Breast epithelium (tissue), 4 donors: ENCODE results near the gene ELMOD1. TPM values are rescaled to one million over a fixed set of nuclear protein-coding genes. Genes with fewer than 3 reads are reported as not detected.

ENCODE experiments used
- DNase-seq, 2 donors: peaks; one replicate each; pipeline ENCODE4 v3.0.0-alpha.2; 2019; ENCODE audit warnings: low spot score in 2 of 2
- H3K27ac ChIP-seq, 2 donors: fragments of 200-600 bp; sonication (generic) in 1 of 2; one replicate each; pipeline ENCODE4 v1.5.1; 2016 to 2019; ENCODE audit warnings: mild to moderate bottlenecking in 1 of 2
- H3K27me3 ChIP-seq, 2 donors: fragments of 200-600 bp; sonication (generic) in 1 of 2; one replicate each; pipeline versions ENCODE4 v1.5.1 to v1.6.0; 2017 to 2019; ENCODE audit warnings: control low read depth in 1 of 2, mild to moderate bottlenecking in 1 of 2
- H3K36me3 ChIP-seq: fragments of 200-600 bp; one replicate; pipeline ENCODE4 v1.5.1; 2019
- H3K4me1 ChIP-seq, 2 donors: fragments of 200-600 bp; sonication (generic); one replicate each; pipeline ENCODE4 v1.5.1; 2016 to 2019; ENCODE audit warnings: control low read depth in 1 of 2
- H3K4me3 ChIP-seq, 3 donors: fragments of 200-600 bp; sonication (generic); 1 replicate in 2 of 3; 2 replicates in 1 of 3; pipeline ENCODE4 v1.5.1; 2016 to 2019; ENCODE audit warnings: mild to moderate bottlenecking in 3 of 3, moderate library complexity in 2 of 3
- H3K9me3 ChIP-seq, 2 donors: fragments of 200-600 bp; sonication (generic) in 1 of 2; one replicate each; pipeline ENCODE4 v1.5.1; 2016 to 2019; ENCODE audit warnings: control low read depth in 1 of 2
- CTCF ChIP-seq, 3 donors: fragments of 450-650 bp; IDR thresholded peaks; one replicate each; pipeline ENCODE4 v1.5.1; 2016 to 2017; ENCODE audit warnings: antibody characterized with exemption in 3 of 3, mild to moderate bottlenecking in 3 of 3, moderate library complexity in 3 of 3
- POLR2A ChIP-seq: fragments of 450-650 bp; IDR thresholded peaks from one replicate; pipeline ENCODE4 v1.6.1; 2016; ENCODE audit warnings: antibody characterized with exemption, mild to moderate bottlenecking, moderate library complexity
- POLR2AphosphoS5 ChIP-seq, 3 donors: sonication (generic); formaldehyde crosslinking; IDR thresholded peaks; one replicate each; pipeline ENCODE4 v1.6.1; 2017; ENCODE audit warnings: antibody characterized with exemption in 3 of 3
- intact Hi-C: fragments of 100-400 bp; cut with DNase I; formaldehyde crosslinking; loops from one replicate; pipeline ENCODE4 v1.15.1; 2023; ENCODE audit warnings: low total_unique reads
- total RNA-seq, 3 donors: library from RNA; depleted of rRNA; stranded (reverse); fragments of >200 nt; gene quantifications; one replicate each; pipeline ENCODE4 v1.1.0, GENCODE V29; 2016

The ELMOD1 gene
- total RNA-seq, 3 donors from 2014 or later = not detected

GRCh38 chr11:107594736-107595135 is 3.8 kb downstream of the ELMOD1 start:
- Histone ChIP-seq H3K27ac (no peak overlapping the region), H3K27me3 (peaks cover 0 to 47% of the 10 kb centered on the region in 2 donors), H3K4me1 (no peaks in the 10 kb centered on the region), H3K9me3 (no peaks in the 10 kb centered on the region), H3K4me3 (no peak overlapping the region), H3K36me3 (no peaks in the 10 kb centered on the region)
- TF ChIP-seq POLR2A = no peak
- no peak for TF ChIP-seq CTCF (IDR thresholded peaks at IDR 0.05)
- TF ChIP-seq POLR2AphosphoS5 (IDR thresholded peaks at IDR 0.05) = no peak
- no peak for DNase-seq
- intact Hi-C loops = no loop called here

- Histone ChIP-seq H3K4me3 (no peak overlapping the region), H3K9me3 (no peaks in the 10 kb centered on the region), H3K4me1 (no peaks in the 10 kb centered on the region), H3K27me3 (peaks cover 0 to 22% of the 10 kb centered on the region in 2 donors), H3K27ac (no peak overlapping the region), H3K36me3 (no peaks in the 10 kb centered on the region)
- no peak for DNase-seq
- no peak for TF ChIP-seq POLR2A
- no peak for TF ChIP-seq POLR2AphosphoS5 (IDR thresholded peaks at IDR 0.05)
- no peak for TF ChIP-seq CTCF (IDR thresholded peaks at IDR 0.05)
- intact Hi-C loops = no loop called here
Observed at GRCh38 chr11:107598225-107599139, 7.5 kb downstream of the ELMOD1 start.

GRCh38 chr11:107605061-107606006 is 14.4 kb downstream of the ELMOD1 start:
- no peak overlapping the region for H3K4me3 ChIP-seq
- H3K9me3 ChIP-seq = no peaks in the 10 kb centered on the region
- DNase-seq = no peak
- intact Hi-C loops = no loop called here
- H3K27ac ChIP-seq = no peak overlapping the region
- TF ChIP-seq CTCF (IDR thresholded peaks at IDR 0.05) (no peak), POLR2AphosphoS5 (IDR thresholded peaks at IDR 0.05) (no peak), POLR2A (no peak)
- H3K4me1 ChIP-seq = no peaks in the 10 kb centered on the region
- peaks cover 0 to 7% of the 10 kb centered on the region in 2 donors for H3K27me3 ChIP-seq
- no peaks in the 10 kb centered on the region for H3K36me3 ChIP-seq

- Histone ChIP-seq H3K4me1 (no peaks in the 10 kb centered on the region), H3K27ac (no peak overlapping the region), H3K36me3 (no peaks in the 10 kb centered on the region), H3K4me3 (no peak overlapping the region), H3K9me3 (no peaks in the 10 kb centered on the region), H3K27me3 (peaks cover 0 to 7% of the 10 kb centered on the region in 2 donors)
- intact Hi-C loops = no loop called here
- no peak for DNase-seq
- TF ChIP-seq POLR2A = no peak
- no peak for TF ChIP-seq CTCF (IDR thresholded peaks at IDR 0.05)
- no peak for TF ChIP-seq POLR2AphosphoS5 (IDR thresholded peaks at IDR 0.05)
Observed at GRCh38 chr11:107606141-107606540, 15.2 kb downstream of the ELMOD1 start.
